Measurements from ENCODE around the gene AARS2.

AARS2 gene

GRCh38 chr6:44258921-44259320, 54.2 kb downstream of the AARS2 start:
- DNase-seq = no peak

DNA sequence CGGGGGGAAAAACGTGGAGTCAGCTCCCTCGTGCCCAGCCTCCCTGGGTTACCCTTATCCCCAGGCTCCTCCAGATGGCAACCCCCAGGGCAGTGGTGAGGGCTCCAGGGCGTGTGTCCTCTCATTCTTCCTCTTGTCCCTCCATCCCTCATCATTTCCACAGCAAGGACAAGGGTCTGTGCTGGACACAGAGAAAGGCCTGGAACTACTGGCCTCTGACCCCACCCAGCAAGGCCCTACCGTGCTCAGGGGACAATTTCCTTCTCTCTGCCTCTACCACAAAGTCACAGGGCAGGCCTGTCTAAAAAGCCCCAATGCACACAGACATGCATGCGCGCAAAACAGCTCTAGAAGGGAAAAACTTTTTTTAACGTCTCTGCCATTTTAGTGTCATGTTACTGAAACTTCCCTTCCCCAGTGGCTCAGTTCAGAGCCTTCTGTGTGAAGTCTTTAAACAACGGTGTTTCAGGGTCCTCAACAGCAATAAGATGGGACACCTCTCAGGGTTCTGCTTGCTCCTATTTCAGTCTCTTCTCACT, 54.8 kb downstream of the AARS2 start:
- no peak for DNase-seq

GRCh38 chr6:44257753-44258324, 55.3 kb downstream of the AARS2 start:
- DNase-seq = no peak

GRCh38 chr6:44257025-44257752, 56.0 kb downstream of the AARS2 start, which contains the start of gene SLC35B2:
Gene SLC35B2, minus strand, starts transcription at chr6:44257528. Its CDS starts 118 bp downstream, at chr6:44257410.
- peak; percentile 61 for DNase-seq

- DNase-seq = no peak
These were observed 56.4 kb downstream of the AARS2 start for GRCh38 chr6:44256775-44257024.

DNA sequence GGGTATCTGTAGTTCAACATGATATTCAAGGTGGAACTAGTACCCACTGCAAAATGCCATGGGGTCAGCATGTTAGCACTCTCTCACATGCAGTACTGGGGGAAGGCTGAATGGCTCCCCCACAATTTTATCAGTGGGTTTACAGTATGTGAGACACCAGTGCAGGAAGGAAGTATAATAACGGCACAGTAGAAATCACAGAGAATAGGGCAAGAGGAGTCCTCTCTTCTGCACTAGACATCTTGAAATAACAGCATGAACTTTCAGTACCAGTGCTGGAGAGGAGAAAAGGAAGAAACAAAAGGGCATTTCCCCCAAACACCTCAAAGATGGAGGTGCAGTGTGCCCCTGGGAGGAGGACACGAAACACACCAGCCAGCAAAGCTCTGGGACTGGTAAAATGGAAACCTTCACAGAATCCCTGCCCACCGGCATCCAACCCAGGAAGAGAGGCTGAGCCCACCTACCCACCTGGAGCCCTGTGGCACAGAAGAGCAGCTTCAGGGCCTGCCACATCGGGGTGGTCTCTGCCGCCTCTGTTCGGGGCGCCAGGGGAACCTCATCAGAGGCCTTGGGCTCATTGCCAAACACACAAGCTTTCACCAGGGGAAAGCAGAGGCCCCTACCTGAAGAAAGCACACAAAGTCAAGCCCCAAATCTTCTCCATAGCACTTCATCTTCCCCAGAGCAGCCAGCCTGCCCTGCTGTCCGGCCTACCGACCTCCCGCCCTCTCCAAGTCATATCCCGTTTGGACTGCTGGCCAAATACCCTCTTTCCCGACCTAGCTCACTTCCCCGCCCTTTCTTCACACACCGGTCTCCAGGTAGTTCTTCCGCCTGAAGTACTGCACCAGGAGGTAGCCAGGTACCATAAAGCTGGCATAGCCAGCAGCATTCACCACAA, 57.0 kb downstream of the AARS2 start:
- no peak for DNase-seq

- peak; percentile 23 for DNase-seq
These were observed 57.9 kb downstream of the AARS2 start for GRCh38 chr6:44255105-44255808.

DNA sequence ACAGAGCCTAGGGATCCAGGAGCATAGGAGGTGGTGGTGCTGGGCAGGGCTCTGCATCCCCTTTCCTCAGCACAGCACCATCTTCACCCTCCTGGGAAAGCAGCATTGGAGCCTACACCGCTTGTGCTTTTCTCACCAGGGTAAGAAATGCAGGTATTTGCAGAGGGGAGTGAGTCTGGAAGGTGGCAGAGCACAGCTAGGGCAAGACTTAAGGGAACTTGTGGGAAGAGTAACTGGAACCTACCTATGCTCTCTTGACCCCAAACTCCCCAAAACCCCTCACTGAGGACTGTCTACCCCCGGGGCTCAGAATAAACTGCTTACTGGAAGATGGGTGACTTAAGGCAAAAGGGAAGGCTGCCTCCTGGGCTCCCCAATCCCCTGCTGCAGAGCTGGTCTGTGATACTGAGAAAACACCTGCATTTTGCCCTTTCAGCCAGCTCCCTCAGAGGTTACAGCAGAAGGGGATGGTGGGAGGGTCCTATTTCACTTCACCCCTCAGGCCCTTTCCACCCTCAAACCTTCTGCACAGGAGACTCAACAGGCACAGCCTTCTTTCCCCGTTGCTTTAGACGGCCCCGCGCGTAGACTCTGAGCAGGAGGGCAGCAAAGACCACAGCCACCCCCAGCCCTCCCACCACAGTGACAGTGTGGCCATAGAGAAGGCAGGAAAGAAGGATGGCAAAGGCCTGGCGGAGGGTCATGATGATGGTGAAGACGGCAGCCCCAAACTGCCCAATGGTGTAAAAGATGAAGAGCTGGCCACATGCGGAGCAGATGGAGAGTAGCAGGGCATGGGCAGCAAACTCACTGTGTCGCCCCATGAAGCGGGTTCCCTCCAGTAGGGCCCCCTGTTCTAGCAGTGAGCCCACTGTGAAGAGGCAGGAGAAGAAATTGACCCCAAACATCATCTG, 58.7 kb downstream of the AARS2 start:
- DNase-seq = no peak

GRCh38 chr6:44253307-44254101, 59.6 kb downstream of the AARS2 start:
- peak; percentile 28 for DNase-seq

DNA sequence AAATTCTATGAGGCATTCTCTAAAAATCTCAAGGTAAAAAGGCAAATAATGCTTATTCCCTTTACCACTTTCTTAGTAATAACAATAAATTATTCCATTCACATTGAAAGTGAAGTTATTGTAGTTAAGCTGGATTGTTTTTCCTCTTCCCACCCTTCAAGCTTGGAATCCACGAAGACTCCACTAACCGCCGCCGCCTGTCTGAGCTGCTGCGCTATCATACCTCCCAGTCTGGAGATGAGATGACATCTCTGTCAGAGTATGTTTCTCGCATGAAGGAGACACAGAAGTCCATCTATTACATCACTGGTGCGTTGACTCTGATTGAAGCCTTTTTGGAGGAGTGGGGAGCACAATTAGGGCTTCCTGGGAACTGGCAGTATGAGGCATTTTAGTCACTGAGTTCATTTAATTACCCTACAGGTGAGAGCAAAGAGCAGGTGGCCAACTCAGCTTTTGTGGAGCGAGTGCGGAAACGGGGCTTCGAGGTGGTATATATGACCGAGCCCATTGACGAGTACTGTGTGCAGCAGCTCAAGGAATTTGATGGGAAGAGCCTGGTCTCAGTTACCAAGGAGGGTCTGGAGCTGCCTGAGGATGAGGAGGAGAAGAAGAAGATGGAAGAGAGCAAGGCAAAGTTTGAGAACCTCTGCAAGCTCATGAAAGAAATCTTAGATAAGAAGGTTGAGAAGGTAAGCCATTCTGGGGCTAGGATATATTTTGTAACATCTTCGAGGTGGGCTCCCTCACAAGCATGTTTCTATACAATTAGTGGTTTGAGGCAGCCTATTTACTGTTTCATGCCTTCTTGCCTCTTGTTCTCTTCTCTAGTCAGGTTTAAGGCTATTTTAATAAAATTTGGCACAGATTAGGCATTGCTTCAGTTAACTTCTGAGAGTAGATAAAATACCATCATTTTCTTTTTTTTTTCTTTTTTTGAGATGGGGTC, 61.3 kb downstream of the AARS2 start:
- DNase-seq = no peak

- no peak for DNase-seq
These were observed 62.4 kb downstream of the AARS2 start for GRCh38 chr6:44250718-44251123.

- no peak for DNase-seq
These were observed 63.0 kb downstream of the AARS2 start for GRCh38 chr6:44250067-44250717.
